Ascending aorta (tissue), 2 donors: ENCODE measurements around the gene RBP5. TPM values are rescaled to one million over a fixed set of nuclear protein-coding genes. Genes with fewer than 3 reads are reported as not detected.

Experiments
- DNase-seq, 2 donors: peaks; one replicate each; pipeline ENCODE4 v3.0.0-alpha.2; 2019; ENCODE audit warnings: low spot score in 2 of 2
- H3K27ac ChIP-seq, 2 donors: fragments of 200-600 bp; sonication (generic); one replicate each; pipeline ENCODE4 v1.5.1; 2016 to 2017; ENCODE audit warnings: mild to moderate bottlenecking in 1 of 2
- H3K27me3 ChIP-seq: fragments of 200-600 bp; sonication (generic); one replicate; pipeline ENCODE4 v1.5.1; 2017
- H3K36me3 ChIP-seq, 2 donors: fragments of 200-600 bp; sonication (generic); one replicate each; pipeline ENCODE4 v1.5.1; 2016
- H3K4me1 ChIP-seq, 2 donors: fragments of 200-600 bp; sonication (generic); one replicate each; pipeline ENCODE4 v1.5.1; 2016 to 2017; ENCODE audit warnings: mild to moderate bottlenecking in 1 of 2
- H3K4me3 ChIP-seq, 2 donors: fragments of 200-600 bp; sonication (generic); one replicate each; pipeline ENCODE4 v1.5.1; 2016 to 2017; ENCODE audit warnings: mild to moderate bottlenecking in 1 of 2
- H3K9me3 ChIP-seq, 2 donors: fragments of 200-600 bp; sonication (generic); one replicate each; pipeline ENCODE4 v1.5.1; 2016
- intact Hi-C: fragments of 100-400 bp; cut with DNase I; formaldehyde crosslinking; loops from one replicate; pipeline ENCODE4 v1.15.1; 2023
- total RNA-seq: library from RNA; depleted of rRNA; stranded (reverse); fragments of >200 nt; gene quantifications from one replicate; pipeline ENCODE4 v1.1.0, GENCODE V29; 2016
- TF ChIP-seq, protein P1 (sequence below), 3 experiments: fragments of 200-600 bp in 2 of 3; fragments of 450-650 bp in 1 of 3; sonication (generic) in 2 of 3; IDR thresholded peaks; one replicate each; pipeline ENCODE4 v1.5.1; 2016 to 2019; ENCODE audit warnings: antibody characterized with exemption in 3 of 3, mild to moderate bottlenecking in 1 of 3, moderate library complexity in 1 of 3

The RBP5 gene
- total RNA-seq, 1 donor from 2014 or later: 0.96 TPM

DNA sequence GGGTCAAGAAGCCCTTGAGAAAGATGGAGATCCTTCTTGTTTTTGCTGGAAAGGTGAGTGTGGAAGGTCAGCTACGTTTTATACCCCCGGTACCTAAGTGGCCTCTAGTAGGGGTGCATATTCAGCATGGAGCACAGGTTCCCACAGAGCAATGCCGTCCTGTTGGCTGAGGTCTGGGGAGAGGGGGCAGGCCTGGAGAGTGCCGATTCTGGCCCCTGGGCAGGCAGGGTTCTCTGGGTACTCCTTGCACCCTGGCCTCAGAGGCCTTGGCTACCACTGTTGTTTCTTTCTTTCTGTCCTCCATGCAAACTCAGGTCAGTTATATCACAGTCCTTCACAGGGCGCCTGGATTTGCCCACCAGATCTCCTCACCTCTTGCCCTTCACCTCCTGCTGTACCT, 8.5 kb downstream of the RBP5 start:
- no peak overlapping the region for H3K27ac ChIP-seq
- no peaks in the 10 kb centered on the region for H3K4me1 ChIP-seq
- H3K27me3 ChIP-seq: no peaks in the 10 kb centered on the region
- no peaks in the 10 kb centered on the region for H3K9me3 ChIP-seq
- intact Hi-C loops: no loop called here
- TF ChIP-seq, protein P1, sequence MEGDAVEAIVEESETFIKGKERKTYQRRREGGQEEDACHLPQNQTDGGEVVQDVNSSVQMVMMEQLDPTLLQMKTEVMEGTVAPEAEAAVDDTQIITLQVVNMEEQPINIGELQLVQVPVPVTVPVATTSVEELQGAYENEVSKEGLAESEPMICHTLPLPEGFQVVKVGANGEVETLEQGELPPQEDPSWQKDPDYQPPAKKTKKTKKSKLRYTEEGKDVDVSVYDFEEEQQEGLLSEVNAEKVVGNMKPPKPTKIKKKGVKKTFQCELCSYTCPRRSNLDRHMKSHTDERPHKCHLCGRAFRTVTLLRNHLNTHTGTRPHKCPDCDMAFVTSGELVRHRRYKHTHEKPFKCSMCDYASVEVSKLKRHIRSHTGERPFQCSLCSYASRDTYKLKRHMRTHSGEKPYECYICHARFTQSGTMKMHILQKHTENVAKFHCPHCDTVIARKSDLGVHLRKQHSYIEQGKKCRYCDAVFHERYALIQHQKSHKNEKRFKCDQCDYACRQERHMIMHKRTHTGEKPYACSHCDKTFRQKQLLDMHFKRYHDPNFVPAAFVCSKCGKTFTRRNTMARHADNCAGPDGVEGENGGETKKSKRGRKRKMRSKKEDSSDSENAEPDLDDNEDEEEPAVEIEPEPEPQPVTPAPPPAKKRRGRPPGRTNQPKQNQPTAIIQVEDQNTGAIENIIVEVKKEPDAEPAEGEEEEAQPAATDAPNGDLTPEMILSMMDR (IDR thresholded peaks at IDR 0.05): no peak
- no peak overlapping the region for H3K4me3 ChIP-seq
- no peak for DNase-seq
- peaks cover 0 to 11% of the 10 kb centered on the region in 2 donors for H3K36me3 ChIP-seq

DNA sequence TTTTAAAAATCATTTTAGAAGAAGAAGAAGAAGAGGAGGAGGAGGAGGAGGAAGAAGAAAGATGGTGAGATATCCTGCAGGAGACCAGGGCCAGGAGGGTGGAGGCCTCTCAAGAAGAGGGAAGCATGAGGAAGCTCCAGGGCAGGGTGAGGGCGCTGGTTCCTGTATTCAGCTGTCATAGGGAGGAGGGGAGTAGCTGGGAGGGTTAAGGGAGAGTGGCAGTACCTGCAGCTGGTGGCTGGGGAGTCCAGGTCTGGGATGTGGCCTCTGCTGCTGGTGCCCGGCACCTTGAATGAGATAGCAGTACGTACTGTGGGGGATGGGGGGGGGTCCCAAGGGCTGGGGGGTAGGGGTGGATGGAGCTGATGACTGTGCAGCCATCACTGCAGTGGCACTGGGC, 9.8 kb downstream of the RBP5 start:
- H3K36me3 ChIP-seq: peaks cover 0 to 14% of the 10 kb centered on the region in 2 donors
- H3K27ac ChIP-seq: no peak overlapping the region
- no peaks in the 10 kb centered on the region for H3K4me1 ChIP-seq
- TF ChIP-seq, protein P1 (IDR thresholded peaks at IDR 0.05): no peak
- DNase-seq: peak in 1 of 2 donors; percentile 50
- no peaks in the 10 kb centered on the region for H3K9me3 ChIP-seq
- intact Hi-C loops: no loop called here
- H3K27me3 ChIP-seq: no peaks in the 10 kb centered on the region
- H3K4me3 ChIP-seq: no peak overlapping the region

DNA sequence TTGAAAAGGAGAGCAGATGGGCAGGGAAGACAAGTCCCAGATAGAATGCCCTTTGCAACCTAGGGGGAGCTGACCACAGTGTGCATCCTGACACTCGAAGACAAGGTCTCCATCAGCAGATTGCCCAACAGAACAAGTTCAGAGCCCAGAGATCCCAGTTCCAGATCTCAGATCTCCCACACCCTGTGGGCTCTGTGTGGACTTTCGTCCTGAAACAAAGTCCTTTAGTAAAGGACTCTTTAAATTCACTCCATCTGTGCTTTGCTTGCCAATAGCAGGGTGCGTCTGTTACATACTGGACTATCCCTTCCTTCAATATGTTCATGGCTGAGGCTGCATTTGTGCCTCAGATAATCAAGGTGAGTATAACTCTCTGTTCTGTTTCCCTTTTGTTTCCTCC, 11.0 kb downstream of the RBP5 start:
- peaks cover 0 to 14% of the 10 kb centered on the region in 2 donors for H3K36me3 ChIP-seq
- no peaks in the 10 kb centered on the region for H3K9me3 ChIP-seq
- H3K4me1 ChIP-seq: no peaks in the 10 kb centered on the region
- no peaks in the 10 kb centered on the region for H3K27me3 ChIP-seq
- H3K27ac ChIP-seq: no peak overlapping the region
- intact Hi-C loops: no loop called here
- H3K4me3 ChIP-seq: no peak overlapping the region
- TF ChIP-seq, protein P1 (IDR thresholded peaks at IDR 0.05): no peak
- peak in 1 of 2 donors; percentile 38 for DNase-seq

DNA sequence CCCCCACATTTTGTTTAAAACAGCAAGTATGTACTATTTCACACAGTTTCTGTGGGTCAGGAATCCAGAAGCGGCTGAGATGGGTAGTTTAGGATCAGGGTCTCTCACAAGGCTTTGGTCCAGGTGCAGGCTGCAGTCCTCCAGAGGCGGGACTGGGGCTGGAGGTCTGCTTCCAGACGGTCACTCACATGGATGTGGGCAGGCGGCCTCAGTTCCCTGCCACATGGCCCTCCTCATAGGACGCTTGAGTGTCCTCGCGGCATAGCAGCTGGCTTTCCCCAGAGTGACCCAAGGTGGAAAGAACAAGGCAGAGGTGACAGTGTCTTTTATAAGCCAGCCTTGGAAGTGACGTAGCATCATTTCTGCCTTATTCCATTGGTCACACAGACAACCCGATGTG, 11.8 kb downstream of the RBP5 start:
- peak in 1 of 2 donors; percentile 46 for DNase-seq
- peaks cover 0 to 14% of the 10 kb centered on the region in 2 donors for H3K36me3 ChIP-seq
- TF ChIP-seq, protein P1 (IDR thresholded peaks at IDR 0.05): no peak
- no peaks in the 10 kb centered on the region for H3K9me3 ChIP-seq
- H3K4me3 ChIP-seq: no peak overlapping the region
- intact Hi-C loops: no loop called here
- no peaks in the 10 kb centered on the region for H3K4me1 ChIP-seq
- no peaks in the 10 kb centered on the region for H3K27me3 ChIP-seq
- no peak overlapping the region for H3K27ac ChIP-seq

DNA sequence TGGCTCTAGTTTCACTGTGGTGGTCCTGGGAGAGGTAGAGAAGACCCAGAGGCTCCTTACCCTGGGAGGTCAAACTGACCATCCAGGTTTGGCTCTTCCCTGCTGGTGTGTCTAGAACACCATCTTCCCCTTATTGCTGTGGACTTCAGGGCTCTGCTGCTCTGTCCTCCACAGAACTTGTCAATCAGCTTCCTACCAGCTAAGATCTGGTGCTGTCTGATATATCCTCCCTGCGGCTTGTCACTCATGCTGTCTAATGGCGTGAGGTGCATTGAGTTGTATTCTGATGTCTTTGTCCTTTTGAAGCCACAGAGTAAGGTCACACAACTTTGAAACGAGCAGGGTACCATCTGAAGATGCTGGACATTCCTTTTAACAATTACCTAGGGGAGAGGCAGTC, 12.5 kb downstream of the RBP5 start:
- TF ChIP-seq, protein P1 (IDR thresholded peaks at IDR 0.05): no peak
- Histone ChIP-seq H3K36me3 (peaks cover 0 to 14% of the 10 kb centered on the region in 2 donors), H3K27me3 (no peaks in the 10 kb centered on the region), H3K9me3 (no peaks in the 10 kb centered on the region), H3K4me1 (no peaks in the 10 kb centered on the region), H3K4me3 (no peak overlapping the region), H3K27ac (no peak overlapping the region)
- intact Hi-C loops: no loop called here
- DNase-seq: peak in 1 of 2 donors; percentile 5

DNA sequence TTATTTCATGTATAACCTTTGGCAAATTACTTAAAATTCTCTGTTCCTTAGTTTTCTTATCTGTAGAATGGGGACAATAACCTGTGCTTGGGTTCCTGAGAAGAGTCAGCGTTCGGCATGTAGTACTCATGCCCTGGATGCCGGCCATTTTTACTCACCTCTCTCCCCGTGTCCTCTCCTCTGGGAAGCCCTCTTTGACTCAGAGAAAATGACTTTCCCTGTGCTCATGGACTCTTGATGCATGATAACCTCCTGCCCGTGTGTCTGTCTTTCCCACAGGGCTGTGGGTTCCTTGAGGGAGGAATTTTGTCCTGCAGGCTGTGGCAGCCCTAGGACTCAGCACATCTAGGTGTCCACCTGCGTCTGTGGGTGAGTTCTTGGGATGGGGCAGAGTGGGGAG, 13.8 kb downstream of the RBP5 start:
- H3K27me3 ChIP-seq: no peaks in the 10 kb centered on the region
- H3K27ac ChIP-seq: no peak overlapping the region
- no peak overlapping the region for H3K4me3 ChIP-seq
- no peaks in the 10 kb centered on the region for H3K9me3 ChIP-seq
- TF ChIP-seq, protein P1 (IDR thresholded peaks at IDR 0.05): no peak
- peaks cover 0 to 14% of the 10 kb centered on the region in 2 donors for H3K36me3 ChIP-seq
- no peak for DNase-seq
- H3K4me1 ChIP-seq: no peaks in the 10 kb centered on the region
- intact Hi-C loops: no loop called here
